HG03521 (cell line): ENCODE data around the gene FAM25G.
"Not testable (repeated sequence)": the region's sequence is repeated elsewhere in the genome, so short reads cannot be mapped to it uniquely, and the experiment has no call there.

ENCODE experiments used
- ATAC-seq: cut with Tn5 transposase; IDR thresholded peaks from one replicate; pipeline ENCODE4 v1.9.1; 2021; ENCODE audit warnings: mild to moderate bottlenecking, moderate library complexity; ENCODE audit not compliant: unreplicated experiment

The FAM25G gene

GRCh38 chr10:47465216-47465917 lies 26.1 kb downstream of the FAM25G start:
- ATAC-seq, result not testable (repeated sequence)

GRCh38 chr10:47462577-47463358 lies 28.7 kb downstream of the FAM25G start:
- ATAC-seq, result not testable (repeated sequence)

- not testable (repeated sequence) for ATAC-seq
Measured at GRCh38 chr10:47461261-47461687, 30.2 kb downstream of the FAM25G start.

- no peak for ATAC-seq
Measured at GRCh38 chr10:47458466-47459154, 32.9 kb downstream of the FAM25G start.

- no peak for ATAC-seq
Measured at GRCh38 chr10:47457826-47458225, 33.7 kb downstream of the FAM25G start.

- ATAC-seq, result no peak
Measured at GRCh38 chr10:47457528-47457820, 34.0 kb downstream of the FAM25G start.

- no peak for ATAC-seq
Measured at GRCh38 chr10:47456794-47457527, 34.5 kb downstream of the FAM25G start.

- no peak for ATAC-seq
Measured at GRCh38 chr10:47456079-47456785, 35.3 kb downstream of the FAM25G start.

- ATAC-seq, result not testable (repeated sequence)
Measured at GRCh38 chr10:47455350-47456078, 36.0 kb downstream of the FAM25G start.

GRCh38 chr10:47454780-47455058 lies 36.8 kb downstream of the FAM25G start:
- ATAC-seq, result no peak

- ATAC-seq, result no peak
Measured at GRCh38 chr10:47454008-47454779, 37.3 kb downstream of the FAM25G start.

GRCh38 chr10:47453141-47454007 lies 38.1 kb downstream of the FAM25G start:
- ATAC-seq, result no peak

GRCh38 chr10:47452495-47453140 lies 38.9 kb downstream of the FAM25G start:
- no peak for ATAC-seq

- no peak for ATAC-seq
Measured at GRCh38 chr10:47451998-47452494, 39.5 kb downstream of the FAM25G start.

GRCh38 chr10:47451273-47451997 lies 40.1 kb downstream of the FAM25G start:
- no peak for ATAC-seq

GRCh38 chr10:47450442-47450841 lies 41.1 kb downstream of the FAM25G start:
- no peak for ATAC-seq

- ATAC-seq, result no peak
Measured at GRCh38 chr10:47449979-47450378, 41.5 kb downstream of the FAM25G start.
